Measurements from ENCODE around the gene CCDC178.

GRCh38 chr18:33469699-33470098 lies 29.2 kb upstream of the CCDC178 start:
- TF ChIP-seq POLR2A (IDR thresholded peaks at IDR 0.05; ENCODE audit: low read length): peak; percentile 45
- no peak for TF ChIP-seq GATA1 (IDR thresholded peaks at IDR 0.05; ENCODE audit: low read depth, low read length)

All from erythroblast (primary cell).